Measurements from ENCODE around the gene PIK3CB. TPM values are rescaled to one million over a fixed set of nuclear protein-coding genes. Genes with fewer than 3 reads are reported as not detected.
"Not testable (repeated sequence)": the region's sequence is repeated elsewhere in the genome, so short reads cannot be mapped to it uniquely, and the experiment has no call there.

PIK3CB gene
- total and polyA plus RNA-seq, 2 of the 8 experiments (the other 6 are each of a cell fraction or from before 2014, with no cell fraction given), result 8.3 to 35.2 TPM

DNA sequence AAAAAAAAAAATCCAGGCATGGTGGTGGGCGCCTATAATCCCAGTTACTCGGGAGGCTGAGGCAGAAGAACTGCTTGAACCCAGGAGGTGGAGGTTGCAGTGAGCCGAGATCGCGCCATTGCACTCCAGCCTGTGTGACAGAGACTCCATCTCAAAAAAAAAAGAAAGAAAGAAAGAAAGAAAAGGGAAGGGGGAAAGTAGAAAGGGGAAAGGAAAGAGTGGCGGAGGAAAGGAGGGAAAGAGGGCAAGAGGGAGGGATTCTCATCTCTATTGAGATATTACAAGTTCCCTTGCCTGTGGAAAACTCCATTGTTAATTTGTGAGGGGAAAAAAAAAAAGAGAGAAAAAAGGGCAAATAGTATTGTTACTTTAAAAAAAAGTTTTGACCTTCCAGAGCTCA lies 32.5 kb downstream of the PIK3CB start:
- WGBS, 2 experiments (ENCODE audit: extremely low coverage in 1 of 2, insufficient coverage in 1 of 2, insufficient read length in 1 of 2, insufficient replicate concordance in 2 of 2, low coverage in 1 of 2, low lambda C conversion rate in 2 of 2, missing lambda C conversion rate in 1 of 2), result 94% methylated on average over 6 of the region's 6 CpGs; no CpG with 5 or more reads in 1 of the 2 experiments
- H2BK12ac ChIP-seq (ENCODE audit: low read depth, low read length); H2BK15ac ChIP-seq (ENCODE audit: low read length); H2BK120ac ChIP-seq (replicated peaks; ENCODE audit: low read depth, low read length); H3K9me3 ChIP-seq (ENCODE audit: insufficient read depth in 2 of 2, low read depth in 1 of 2, low read length in 1 of 2); POLR2A ChIA-PET (ENCODE audit: partially characterized antibody); H3K36me3 ChIP-seq (ENCODE audit: control insufficient read depth in 2 of 4, insufficient read depth in 4 of 4, low read length in 3 of 4); FAIRE-seq; H3K4me3 ChIP-seq (ENCODE audit: extremely low read depth in 1 of 4, insufficient read depth in 2 of 4, low read depth in 3 of 4, low read length in 4 of 4); H3K27me3 ChIP-seq (replicated peaks in 1 of 4; ENCODE audit: control insufficient read depth in 3 of 4, extremely low read depth in 1 of 4, insufficient read depth in 3 of 4, low read length in 3 of 4); H3K4me2 ChIP-seq (ENCODE audit: insufficient read depth in 1 of 2, low read depth in 2 of 2, low read length in 2 of 2); H3K4me1 ChIP-seq (replicated peaks in 1 of 4; ENCODE audit: control insufficient read depth in 3 of 4, insufficient read depth in 4 of 4, low read length in 3 of 4); H3K14ac ChIP-seq (ENCODE audit: insufficient read length); H2BK5ac ChIP-seq (ENCODE audit: low read depth, low read length); H3K27ac ChIP-seq (ENCODE audit: low read depth, low read length); H4K20me1 ChIP-seq (replicated peaks in 1 of 2; ENCODE audit: control insufficient read depth in 1 of 2, insufficient read depth in 2 of 2, low read length in 2 of 2); H3K23ac ChIP-seq (ENCODE audit: insufficient read length); DNase-seq (ENCODE audit: low read depth in 1 of 2, low spot score in 2 of 2); H4K5ac ChIP-seq (ENCODE audit: insufficient read length, low read depth, low read length); H3K18ac ChIP-seq (ENCODE audit: extremely low read depth, low read length); H3K79me1 ChIP-seq (ENCODE audit: low read depth, low read length); H4K8ac ChIP-seq (ENCODE audit: extremely low read depth, insufficient read depth, low read length); H2AFZ ChIP-seq (ENCODE audit: low read length); H3K56ac ChIP-seq (replicated peaks; ENCODE audit: insufficient read length, low read depth, low read length); H3K4ac ChIP-seq (replicated peaks; ENCODE audit: insufficient read length, low read depth, low read length); H2BK20ac ChIP-seq (ENCODE audit: low read length); H3K9ac ChIP-seq (replicated peaks in 1 of 4; ENCODE audit: extremely low read depth in 1 of 4, low read depth in 3 of 4, low read length in 3 of 4); H3K23me2 ChIP-seq (ENCODE audit: low read depth, low read length); H2AK5ac ChIP-seq (ENCODE audit: low read depth, low read length); H4K91ac ChIP-seq (replicated peaks; ENCODE audit: insufficient read length, low read length): not testable (repeated sequence)
- peaks cover 0 to 66% of the 10 kb centered on the region in 2 experiments; a peak in 2 of 4 replicates for H3K79me2 ChIP-seq (ENCODE audit: control insufficient read depth in 1 of 2, insufficient read depth in 2 of 2, low read length in 2 of 2)
- CTCF ChIA-PET (ENCODE audit: partially characterized antibody), result interaction anchor here (1.6 to 1.9 kb wide), 2 partner anchors 9 kb away, joined by 4 to 5 read pairs; no protein-coding TSS in a partner anchor
